ENCODE measurements around the gene PAGE1.

- TF ChIP-seq, protein P1, sequence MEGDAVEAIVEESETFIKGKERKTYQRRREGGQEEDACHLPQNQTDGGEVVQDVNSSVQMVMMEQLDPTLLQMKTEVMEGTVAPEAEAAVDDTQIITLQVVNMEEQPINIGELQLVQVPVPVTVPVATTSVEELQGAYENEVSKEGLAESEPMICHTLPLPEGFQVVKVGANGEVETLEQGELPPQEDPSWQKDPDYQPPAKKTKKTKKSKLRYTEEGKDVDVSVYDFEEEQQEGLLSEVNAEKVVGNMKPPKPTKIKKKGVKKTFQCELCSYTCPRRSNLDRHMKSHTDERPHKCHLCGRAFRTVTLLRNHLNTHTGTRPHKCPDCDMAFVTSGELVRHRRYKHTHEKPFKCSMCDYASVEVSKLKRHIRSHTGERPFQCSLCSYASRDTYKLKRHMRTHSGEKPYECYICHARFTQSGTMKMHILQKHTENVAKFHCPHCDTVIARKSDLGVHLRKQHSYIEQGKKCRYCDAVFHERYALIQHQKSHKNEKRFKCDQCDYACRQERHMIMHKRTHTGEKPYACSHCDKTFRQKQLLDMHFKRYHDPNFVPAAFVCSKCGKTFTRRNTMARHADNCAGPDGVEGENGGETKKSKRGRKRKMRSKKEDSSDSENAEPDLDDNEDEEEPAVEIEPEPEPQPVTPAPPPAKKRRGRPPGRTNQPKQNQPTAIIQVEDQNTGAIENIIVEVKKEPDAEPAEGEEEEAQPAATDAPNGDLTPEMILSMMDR (IDR thresholded peaks at IDR 0.05), result no peak
- TF ChIP-seq POLR2A (IDR thresholded peaks at IDR 0.05), result no peak
Observed at GRCh38 chrX:49675075-49675719, 20.6 kb downstream of the PAGE1 start.

Measured in testis (tissue), 2 donors.